ENCODE data around the gene PHF3. TPM values are rescaled to one million over a fixed set of nuclear protein-coding genes. Genes with fewer than 3 reads are reported as not detected.

Gene PHF3
- total and polyA plus RNA-seq, 2 experiments from 2014 or later = 37.1 to 77.3 TPM

DNA sequence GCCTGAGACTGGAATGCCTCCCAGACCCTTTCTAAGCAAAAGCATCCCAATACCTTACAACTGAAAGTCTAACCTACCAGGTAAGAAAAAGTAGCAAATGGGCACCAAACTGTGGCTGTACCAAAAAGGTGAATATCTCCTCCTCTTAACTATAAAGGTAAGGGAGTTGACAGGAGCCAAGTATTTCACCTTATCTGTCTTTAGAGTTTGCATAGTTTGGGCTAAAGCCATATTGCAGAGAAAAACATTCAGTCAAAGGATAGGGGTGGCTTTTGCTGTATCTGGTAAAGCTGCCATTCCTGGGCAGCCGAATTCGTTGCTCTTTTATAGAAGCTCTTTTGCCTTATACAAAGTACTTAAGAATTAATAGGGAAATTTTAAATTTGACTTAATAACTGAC, 38.1 kb downstream of the PHF3 start:
- Histone ChIP-seq H2AFZ (no peak overlapping the region), H3K36me3 (ENCODE audit: insufficient read depth) (no peaks in the 10 kb centered on the region), H3K4me1 (ENCODE audit: insufficient read depth) (peaks cover 52% of the 10 kb centered on the region), H3K79me2 (replicated peaks; ENCODE audit: insufficient read depth) (peaks cover 100% of the 10 kb centered on the region), H3K4me2 (no peak overlapping the region), H4K20me1 (replicated peaks; ENCODE audit: insufficient read depth) (peaks cover 30% of the 10 kb centered on the region), H3K9me2 (ENCODE audit: insufficient read depth) (no peaks in the 10 kb centered on the region), H3K27ac (ENCODE audit: low read depth) (peak overlapping the region; percentile 41; the same call in 1 of the 2 replicates), H3F3A (replicated peaks; ENCODE audit: low read depth) (no peaks in the 10 kb centered on the region), H3K27me3 (ENCODE audit: insufficient read depth) (no peaks in the 10 kb centered on the region), H3K4me3 (no peak overlapping the region)
- Mint-ChIP-seq H3K4me3 (no peak overlapping the region), H3K36me3 (ENCODE audit: low read depth) (peaks cover 9% of the 10 kb centered on the region; the same call in 2 of the 3 replicates), H3K27me3 (ENCODE audit: insufficient read depth, low read depth, poor library complexity) (no peaks in the 10 kb centered on the region), H3K9me3 (no peaks in the 10 kb centered on the region), H3K4me1 (peaks cover 10% of the 10 kb centered on the region), H3K27ac (no peak overlapping the region)
- DNase-seq (ENCODE audit: low spot score) (no peak), ATAC-seq (no peak; the same call in 2 of the 3 replicates)
- TF ChIP-seq ZNF114 (CRISPR knock-in tag; IDR thresholded peaks at IDR 0.05) (no peak), CREB1 (CRISPR knock-in tag; IDR thresholded peaks at IDR 0.05; ENCODE audit: low read depth) (no peak), NANOG (IDR thresholded peaks at IDR 0.05; ENCODE audit: borderline replicate concordance) (no peak), STAT1 (IDR thresholded peaks at IDR 0.05; ENCODE audit: unreplicated experiment) (no peak), EZH2phosphoT487 (IDR thresholded peaks at IDR 0.05; ENCODE audit: unreplicated experiment) (no peak)

DNA sequence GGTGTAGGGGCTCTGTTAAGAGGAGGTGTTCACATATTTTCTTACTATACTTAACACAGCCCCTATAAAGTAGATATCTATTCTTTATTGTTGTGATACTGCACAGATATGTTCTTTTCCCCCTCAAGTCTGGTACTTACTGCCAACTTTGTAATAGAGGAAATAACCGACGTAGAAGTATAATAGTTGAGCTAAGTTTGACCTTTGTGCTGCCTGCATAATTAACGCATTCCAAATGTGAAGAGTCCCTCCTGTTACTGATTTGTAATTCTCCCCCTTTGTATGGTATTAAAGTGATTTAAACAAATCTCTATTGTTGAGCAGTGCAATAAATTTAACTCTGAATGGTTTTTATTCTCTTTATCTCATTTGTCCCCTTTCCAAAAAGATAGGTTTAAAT, 39.0 kb downstream of the PHF3 start:
- Mint-ChIP-seq H3K27ac (no peak overlapping the region), H3K4me3 (no peak overlapping the region), H3K4me1 (peaks cover 14% of the 10 kb centered on the region), H3K36me3 (ENCODE audit: low read depth) (peaks cover 11% of the 10 kb centered on the region; the same call in 2 of the 3 replicates), H3K9me3 (no peaks in the 10 kb centered on the region), H3K27me3 (ENCODE audit: insufficient read depth, low read depth, poor library complexity) (no peaks in the 10 kb centered on the region)
- H4K20me1 ChIP-seq (replicated peaks; ENCODE audit: insufficient read depth) = peaks cover 30% of the 10 kb centered on the region
- H3F3A ChIP-seq (replicated peaks; ENCODE audit: low read depth) = no peaks in the 10 kb centered on the region
- no peak overlapping the region for H3K4me3 ChIP-seq
- peaks cover 54% of the 10 kb centered on the region for H3K4me1 ChIP-seq (ENCODE audit: insufficient read depth)
- H3K79me2 ChIP-seq (replicated peaks; ENCODE audit: insufficient read depth) = peaks cover 100% of the 10 kb centered on the region
- no peak overlapping the region for H3K27ac ChIP-seq (ENCODE audit: low read depth)
- no peaks in the 10 kb centered on the region for H3K9me2 ChIP-seq (ENCODE audit: insufficient read depth)
- H2AFZ ChIP-seq = no peak overlapping the region
- ATAC-seq (peak; percentile 22; the same call in 1 of the 3 replicates), DNase-seq (ENCODE audit: low spot score) (no peak)
- peak overlapping the region; percentile 56 for H3K4me2 ChIP-seq
- no peaks in the 10 kb centered on the region for H3K36me3 ChIP-seq (ENCODE audit: insufficient read depth)
- H3K27me3 ChIP-seq (ENCODE audit: insufficient read depth) = no peaks in the 10 kb centered on the region
- TF ChIP-seq NANOG (IDR thresholded peaks at IDR 0.05; ENCODE audit: borderline replicate concordance) (no peak), ZNF462 (CRISPR knock-in tag; IDR thresholded peaks at IDR 0.05) (no peak), EZH2 (IDR thresholded peaks at IDR 0.05; ENCODE audit: low read depth, unreplicated experiment) (no peak), POLR2AphosphoS5 (IDR thresholded peaks at IDR 0.05; ENCODE audit: low read depth) (no peak), CREB1 (CRISPR knock-in tag; IDR thresholded peaks at IDR 0.05; ENCODE audit: low read depth) (no peak), ETS1 (IDR thresholded peaks at IDR 0.05) (no peak), ZNF331 (CRISPR knock-in tag; IDR thresholded peaks at IDR 0.05; ENCODE audit: low read depth) (no peak), ZNF114 (CRISPR knock-in tag; IDR thresholded peaks at IDR 0.05) (no peak), EZH2phosphoT487 (IDR thresholded peaks at IDR 0.05; ENCODE audit: unreplicated experiment) (no peak), STAT1 (IDR thresholded peaks at IDR 0.05; ENCODE audit: unreplicated experiment) (no peak)
- TF ChIP-seq, protein P1, sequence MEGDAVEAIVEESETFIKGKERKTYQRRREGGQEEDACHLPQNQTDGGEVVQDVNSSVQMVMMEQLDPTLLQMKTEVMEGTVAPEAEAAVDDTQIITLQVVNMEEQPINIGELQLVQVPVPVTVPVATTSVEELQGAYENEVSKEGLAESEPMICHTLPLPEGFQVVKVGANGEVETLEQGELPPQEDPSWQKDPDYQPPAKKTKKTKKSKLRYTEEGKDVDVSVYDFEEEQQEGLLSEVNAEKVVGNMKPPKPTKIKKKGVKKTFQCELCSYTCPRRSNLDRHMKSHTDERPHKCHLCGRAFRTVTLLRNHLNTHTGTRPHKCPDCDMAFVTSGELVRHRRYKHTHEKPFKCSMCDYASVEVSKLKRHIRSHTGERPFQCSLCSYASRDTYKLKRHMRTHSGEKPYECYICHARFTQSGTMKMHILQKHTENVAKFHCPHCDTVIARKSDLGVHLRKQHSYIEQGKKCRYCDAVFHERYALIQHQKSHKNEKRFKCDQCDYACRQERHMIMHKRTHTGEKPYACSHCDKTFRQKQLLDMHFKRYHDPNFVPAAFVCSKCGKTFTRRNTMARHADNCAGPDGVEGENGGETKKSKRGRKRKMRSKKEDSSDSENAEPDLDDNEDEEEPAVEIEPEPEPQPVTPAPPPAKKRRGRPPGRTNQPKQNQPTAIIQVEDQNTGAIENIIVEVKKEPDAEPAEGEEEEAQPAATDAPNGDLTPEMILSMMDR (conservative IDR thresholded peaks at IDR 0.05; ENCODE audit: low read depth in 2 of 2) = no peak
